NCI-H460 (cell line): ENCODE measurements around the gene MUC2. TPM values are rescaled to one million over a fixed set of nuclear protein-coding genes. Genes with fewer than 3 reads are reported as not detected.

Experiments used
- DNase-seq: peaks from one replicate; pipeline ENCODE4 v3.0.0-alpha.2; 2016; ENCODE audit warnings: low read depth; ENCODE audit errors: extremely low read depth
- total RNA-seq: library from RNA; depleted of rRNA; stranded (reverse); fragments of >200 nt; shearing (Covaris generic); gene quantifications from 2 replicates; pipeline ENCODE4 v1.2.3, GENCODE V29; 2014

MUC2 gene
- total RNA-seq, 1 experiment from 2014 or later: not detected

DNA sequence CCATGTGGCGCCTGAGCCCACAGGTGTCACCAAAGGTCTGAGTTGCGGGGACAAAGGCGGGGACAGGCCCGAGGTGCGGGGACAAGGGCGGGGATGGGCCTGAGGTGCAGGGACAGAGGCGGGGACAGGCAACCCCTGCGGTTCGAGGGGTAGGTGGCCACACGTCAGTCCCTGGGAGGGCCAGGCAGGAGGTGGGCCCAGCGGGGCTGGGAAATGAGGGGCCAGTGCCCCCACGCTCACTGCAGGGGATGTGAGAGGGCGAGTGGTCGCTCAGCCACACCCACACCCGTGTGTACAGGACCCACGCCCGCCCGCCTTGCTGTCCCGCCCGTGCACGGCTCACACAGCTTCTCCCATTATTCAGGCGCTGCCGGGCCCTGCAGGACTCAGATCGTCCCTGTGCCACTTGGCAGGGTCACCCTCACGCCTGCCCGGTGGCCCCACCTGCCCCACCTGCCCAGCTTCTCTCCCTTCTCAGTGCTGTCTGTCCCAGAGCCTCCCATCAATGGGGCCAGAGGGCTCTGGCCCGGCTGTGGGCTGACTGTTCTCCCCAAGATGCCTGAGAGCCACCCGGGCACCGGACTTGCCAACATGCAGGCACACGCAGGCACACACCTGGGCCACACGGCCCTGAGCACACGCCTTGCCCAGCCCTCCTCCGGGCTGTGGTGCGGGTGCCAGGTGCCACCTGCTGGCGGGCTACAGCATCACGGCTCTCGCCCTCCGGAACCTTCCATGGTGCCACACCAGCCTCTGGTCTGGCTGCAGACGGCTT, 23.9 kb upstream of the MUC2 start:
- DNase-seq: peak; percentile 51

DNA sequence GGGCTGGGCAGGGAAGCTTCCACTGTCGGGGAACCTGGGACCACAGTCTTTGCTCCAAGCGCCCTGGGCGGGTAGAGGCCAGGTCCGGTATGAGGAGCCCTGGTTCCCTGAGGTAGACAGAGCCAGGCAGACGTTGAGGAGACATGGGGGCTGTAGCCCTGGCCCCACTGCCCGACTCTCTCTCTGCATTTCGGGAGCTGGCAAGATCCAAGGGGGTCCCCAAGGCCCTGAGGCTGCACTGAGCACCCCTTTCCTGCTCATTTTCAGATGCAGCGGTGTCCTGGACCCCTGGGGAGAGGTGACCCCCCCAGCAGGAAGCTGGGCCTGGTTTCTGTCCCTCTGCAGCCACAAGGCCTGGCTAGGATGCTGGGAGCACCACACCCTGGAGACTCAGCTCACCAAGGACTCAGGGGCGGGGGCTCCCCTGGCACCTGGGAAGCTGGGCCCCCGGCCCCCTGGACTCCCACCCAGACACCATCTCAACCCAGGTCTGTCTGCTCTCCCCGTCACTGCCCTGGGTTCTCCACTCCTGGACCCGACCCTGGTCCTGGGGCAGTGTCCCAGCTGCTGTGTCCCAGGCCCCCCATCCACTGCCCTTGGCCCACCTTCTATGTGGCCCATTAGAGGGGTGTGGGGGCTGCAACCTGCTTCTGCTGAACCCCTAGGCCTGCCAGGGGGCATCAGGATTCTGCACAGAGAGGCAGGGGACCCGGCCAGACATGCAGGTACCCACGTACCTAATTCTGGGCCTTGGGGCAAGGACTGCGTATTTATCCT, 23.1 kb upstream of the MUC2 start:
- no peak for DNase-seq

DNA sequence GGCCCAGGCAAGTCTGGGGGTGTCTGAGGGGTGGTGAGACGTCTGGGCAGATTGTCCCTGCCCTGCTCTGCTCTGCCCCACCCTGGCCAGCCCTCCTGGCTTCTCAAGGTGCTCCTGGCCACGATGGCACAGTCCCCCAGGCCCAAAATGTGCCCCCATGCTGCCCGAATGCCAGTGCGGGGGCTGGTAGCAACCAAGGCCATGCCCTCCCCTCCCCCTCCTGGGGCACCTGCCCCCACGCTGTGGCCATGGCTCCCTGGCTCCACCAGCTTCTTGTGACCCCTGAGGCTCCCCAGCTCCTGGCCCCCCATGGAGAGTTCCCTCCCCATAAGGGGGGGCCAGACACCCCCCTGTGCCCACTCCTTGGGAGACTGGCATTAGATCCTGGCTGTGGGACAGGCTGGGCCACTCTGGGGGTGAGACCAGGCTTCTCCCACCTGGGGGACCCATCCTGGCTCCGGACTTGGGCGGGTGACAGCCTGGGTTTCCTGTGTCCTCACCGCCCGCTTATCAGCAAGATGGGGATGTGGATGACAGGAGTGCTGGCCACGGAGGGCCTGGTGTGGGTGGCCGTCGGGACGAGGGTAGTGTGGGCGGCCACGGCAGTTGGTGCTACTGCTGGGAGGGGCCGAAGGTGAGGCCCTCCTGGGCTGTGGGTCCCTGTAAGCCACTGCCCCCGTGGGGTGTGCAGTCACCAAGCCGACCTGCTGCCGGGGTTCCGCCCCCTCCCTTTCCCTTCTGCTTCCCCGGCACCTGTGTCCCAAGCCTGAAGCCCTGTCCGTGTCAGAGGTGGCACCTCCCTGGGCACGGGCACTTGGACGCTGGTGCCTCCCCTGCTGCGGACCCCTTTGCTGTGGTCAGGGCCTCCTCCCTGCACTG, 22.3 kb upstream of the MUC2 start:
- no peak for DNase-seq

DNA sequence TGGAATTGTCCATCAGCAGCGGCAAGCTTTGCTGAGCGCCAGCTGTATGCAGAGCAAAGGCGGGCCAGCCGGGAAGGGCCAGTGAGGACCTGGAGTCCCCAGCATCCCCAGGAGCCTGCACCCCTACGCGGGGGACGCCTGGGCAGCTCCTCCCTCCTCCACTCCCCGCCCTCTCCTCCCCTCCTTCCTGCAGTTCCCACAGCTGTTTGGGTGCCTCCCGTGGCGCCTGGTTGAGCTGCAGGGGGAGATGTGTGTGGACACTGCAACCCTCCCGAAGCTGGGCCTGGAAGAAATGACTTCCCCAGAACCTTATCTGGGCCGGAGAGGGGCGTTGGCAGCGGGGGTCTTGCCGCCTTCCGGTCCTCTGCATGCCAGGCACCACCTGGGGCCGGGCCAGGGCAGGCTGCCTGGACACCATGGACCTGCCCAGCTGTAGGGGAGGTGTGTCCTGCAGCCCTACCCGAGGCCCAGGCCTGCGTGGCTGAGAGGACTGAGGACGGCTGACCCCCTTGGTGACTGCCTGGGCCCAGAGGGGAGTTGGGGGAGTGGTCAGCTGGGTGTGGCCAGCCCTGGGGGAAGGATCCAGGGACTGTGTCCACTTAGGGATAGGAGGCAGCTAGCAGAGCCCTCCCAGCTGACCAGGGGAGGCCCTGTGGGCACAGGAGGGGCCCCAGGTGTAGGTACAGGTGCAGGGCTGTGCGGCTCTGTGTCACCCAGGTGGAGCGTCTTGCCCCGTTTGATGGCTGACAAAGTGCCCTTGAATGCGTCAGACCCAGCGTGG, 21.4 kb upstream of the MUC2 start:
- no peak for DNase-seq

DNA sequence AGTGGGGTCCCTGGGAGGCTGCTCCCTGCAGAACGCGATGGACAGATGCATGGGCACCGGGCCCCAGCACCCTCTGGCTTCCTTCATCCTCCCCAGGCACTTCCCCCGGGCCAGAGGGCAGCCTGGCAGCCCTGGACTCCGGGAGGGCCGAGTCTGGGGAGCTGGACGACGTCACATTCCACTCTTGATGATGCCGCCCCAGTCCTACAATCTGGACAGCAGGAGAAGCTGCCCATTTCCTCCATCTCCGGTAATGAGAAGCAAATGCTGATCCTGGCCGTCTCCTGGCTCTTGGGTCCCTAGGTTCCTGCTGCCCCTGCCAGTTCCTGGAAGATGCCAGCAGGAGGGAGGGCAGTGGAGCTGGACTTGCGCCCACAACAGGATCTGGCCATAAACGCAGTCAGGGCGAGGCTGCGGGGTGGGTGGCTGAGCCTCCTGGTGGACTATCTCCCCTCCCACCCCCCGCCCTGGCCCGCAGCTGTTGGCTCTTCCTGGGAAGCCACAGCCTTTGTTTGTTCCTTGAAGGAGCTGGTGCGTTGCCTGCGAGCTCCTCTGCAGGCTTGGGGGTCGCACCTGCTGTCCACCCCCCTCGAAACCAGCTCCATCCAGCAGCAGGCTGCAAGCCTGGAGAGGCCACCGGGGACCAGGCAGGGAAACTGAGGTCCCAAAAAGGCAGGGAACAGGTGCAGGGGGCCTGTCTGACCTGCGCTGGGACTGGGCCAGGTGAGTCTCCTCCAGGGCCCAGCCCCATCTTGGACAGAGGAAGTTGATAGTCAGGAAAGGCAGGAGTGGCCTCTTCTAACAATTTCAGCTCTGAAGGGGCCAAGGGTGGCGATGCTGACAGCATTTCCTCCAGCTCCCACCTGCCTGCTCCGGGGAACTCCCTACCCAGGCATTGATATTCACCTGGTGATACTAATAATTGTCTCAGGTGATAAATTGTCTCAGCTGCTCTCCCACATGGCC, 20.2 kb upstream of the MUC2 start:
- no peak for DNase-seq

DNA sequence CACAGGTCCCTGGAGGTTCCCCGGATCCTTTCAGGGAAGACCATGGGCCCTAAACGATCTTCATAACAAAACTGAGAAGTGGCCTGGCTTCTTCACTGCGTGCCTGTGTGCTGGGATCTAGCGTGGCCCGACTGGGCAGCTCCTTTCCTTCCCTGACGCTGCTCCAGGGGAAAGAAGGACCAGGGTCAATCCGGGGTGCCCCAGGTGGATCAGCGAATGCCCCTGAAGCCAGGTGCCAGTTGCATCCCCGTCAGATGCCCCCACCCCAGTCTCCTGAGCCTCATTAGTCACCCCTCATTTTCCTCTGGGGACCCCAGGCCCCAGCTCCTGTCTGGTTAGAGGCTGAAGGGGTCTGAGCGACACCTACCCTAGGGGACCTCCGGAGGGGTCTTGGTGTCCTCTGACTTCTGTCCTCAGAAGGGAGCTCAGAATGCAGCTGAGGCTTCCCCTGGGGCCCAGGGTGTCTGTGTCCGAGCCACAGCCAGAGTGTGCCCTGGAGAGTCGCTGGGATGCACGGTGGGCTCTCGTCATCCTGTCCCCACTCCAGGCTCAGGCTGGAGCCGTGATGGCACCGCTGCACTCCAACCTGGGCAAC, 19.5 kb upstream of the MUC2 start:
- no peak for DNase-seq

DNA sequence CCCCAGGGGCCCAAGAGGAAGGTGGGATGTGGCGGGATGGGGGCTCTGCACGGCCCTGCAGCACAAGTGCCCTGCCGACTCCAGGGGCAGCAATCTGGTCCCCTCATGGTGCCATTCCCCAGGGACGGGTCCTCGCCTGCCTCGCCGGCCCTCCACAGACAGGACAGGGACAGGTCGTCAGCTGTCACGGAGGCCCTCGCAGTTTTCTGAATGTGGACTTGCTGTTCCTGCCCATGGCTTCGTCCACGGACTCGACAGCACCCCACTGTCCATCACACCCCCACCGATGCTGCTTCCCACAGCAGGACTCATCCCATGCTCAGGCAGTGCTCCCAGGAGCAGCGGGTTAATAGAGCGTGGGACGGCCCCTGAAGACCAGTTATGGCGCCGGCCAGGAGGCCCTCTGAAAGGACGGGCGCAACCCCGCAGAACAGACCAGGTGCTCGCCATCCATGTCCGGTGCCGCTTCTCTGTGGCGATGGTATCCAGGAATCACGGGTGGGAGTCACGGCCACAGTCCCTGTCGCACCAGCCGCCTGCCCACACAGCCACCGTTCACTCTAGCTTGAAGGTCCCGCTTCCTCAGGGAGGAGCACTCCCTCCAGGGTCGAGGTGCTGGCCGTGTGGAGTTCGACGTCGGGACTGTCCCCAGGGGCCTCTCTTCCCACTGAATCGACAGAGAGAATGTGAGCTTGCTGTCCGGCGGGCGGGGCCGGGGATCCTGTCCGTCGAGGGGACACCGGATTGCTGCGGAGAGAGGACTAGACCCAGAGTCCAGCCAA, 18.5 kb upstream of the MUC2 start:
- DNase-seq: no peak

DNA sequence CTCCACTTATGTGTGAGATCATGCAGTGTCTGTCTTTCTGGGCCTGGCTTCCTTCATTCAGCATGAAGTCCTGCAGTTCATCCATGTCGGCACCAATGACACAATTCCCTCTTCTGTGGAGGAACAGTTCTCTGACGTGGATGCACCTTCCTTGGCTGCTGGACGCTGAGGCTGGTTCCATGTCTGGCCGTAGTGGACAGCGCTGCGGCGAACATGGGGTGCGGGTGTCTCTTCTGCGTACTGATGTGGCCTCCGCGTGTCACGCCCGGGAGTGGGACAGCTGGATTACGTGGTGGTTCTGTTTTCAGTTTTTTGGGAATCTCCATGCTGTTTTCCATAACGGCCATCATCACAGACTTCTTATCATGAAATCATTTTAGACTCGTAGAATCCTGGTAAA, 16.9 kb upstream of the MUC2 start:
- DNase-seq: no peak

DNA sequence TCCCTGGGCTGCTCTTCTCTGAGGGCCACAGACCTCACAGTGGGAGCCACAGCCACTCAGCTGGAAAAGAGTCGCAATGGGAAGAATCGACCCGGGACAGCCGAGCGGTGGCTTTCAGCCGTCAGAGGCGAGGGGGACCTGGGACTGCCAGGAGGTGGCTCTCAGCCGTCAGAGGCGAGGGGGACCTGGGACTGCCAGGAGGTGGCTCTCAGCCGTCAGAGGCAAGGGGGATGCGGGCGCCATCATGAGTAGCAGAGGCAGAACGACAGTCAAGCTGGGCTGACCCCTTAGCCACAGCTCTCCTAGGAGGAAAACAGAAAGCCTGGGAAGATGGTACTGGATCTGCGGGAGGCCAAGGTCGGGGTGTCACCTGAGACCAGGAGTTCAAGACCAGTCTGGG, 14.9 kb upstream of the MUC2 start:
- no peak for DNase-seq

DNA sequence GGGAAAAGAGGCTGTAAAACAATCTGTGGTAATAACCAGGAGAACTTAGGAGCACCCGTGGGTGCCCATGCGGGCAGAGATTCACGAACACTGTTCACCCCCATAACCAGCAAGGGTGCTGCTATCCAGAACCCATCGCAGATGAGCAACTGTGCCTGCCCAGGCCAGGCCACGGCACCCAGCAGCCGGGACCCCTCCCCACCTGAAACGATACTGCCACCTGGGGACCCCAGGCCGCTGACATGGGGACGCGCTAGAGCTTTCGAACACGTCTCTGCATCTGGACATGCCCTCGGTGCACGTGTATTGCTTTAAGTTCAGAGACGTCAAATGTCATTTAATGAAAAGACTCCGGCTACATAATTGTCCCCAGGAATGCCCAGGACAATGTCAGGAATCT, 14.3 kb upstream of the MUC2 start:
- DNase-seq: no peak

DNA sequence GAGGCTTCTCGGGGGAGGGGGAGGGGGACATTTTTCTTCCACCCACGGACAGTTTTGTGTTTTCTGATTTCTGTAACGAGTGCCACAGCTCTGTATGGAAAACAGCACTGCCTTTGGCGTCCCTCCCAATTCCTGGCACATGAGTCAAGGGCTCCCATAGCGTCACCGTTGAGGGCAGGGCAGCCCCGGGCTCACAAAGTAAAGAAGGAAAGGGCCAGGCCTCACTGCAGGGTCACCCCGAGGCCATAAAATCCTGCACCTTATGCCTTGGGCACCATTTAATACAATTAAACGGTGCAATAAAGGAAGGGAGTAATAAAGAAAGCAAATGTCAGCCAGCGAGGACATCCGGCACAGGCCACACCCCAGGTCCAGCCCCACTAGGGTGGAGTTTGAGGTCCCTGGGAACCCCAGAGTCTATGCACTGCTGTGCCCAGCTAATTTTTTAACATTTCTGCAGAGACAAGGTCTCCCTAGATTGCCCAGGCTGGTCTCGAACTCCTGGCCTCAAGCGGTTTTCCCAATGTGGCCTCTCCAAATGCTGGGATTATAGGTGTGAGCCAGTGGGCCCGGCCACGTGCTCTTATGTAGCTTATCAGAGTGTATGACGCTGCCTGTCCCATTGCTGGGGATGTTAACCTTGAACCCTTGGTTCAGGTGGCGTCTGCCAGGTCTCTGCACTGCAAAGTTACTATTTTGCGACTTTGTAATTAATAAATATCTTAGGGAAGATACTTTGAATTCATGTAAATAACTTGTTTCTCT, 13.6 kb upstream of the MUC2 start:
- peak; percentile 55 for DNase-seq

DNA sequence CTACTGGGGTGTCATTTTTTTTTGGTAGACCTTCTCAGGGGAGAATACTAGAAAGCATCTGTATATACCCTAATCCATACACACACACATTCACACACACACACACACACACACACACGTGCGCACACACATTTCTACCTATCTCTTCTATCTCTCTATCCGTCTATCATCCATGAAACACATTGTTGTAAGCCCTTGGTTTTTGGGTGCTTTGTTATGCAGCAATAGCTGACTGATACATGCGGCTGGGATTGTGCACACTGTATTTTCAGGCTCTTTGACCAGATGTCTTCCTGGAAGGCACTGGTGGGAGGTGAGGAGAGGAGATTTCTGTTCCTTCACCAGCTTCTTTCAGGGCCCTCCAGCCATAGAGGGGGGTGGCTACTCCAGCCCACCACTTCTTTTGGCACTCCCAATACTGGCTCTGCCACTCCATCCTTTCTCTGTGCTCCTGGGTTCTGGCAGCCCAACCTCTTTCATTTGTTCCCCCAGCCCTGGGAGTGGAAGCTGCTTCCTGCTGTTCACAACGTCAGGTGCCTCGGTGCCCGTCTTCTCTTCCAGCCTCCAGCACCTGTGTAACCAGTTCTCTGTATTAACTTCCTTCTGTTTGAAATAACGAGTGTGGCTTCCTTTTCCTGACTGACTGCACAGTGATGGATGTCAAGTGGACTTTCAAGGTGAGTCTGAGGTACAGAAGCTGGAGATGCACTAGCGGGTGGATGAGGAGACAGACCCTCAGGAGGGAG, 12.4 kb upstream of the MUC2 start:
- DNase-seq: no peak

DNA sequence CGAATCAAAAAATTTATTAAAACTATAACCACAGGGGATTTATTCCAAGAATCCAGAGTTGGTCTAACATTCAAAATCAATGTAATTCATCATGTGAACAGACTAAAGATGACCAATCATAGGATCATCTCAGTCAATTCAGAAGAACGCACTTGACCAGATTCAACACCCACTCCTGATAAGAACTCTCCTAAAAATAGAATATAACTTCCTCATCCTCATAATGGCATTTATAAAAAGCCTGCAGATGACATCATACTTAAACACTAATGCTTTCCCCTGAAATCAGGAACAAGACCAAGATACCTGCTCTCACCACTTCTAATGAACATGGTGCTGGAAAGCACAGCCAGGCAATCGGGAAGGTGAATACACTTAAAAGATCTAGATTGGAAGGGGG, 10.5 kb upstream of the MUC2 start:
- no peak for DNase-seq

DNA sequence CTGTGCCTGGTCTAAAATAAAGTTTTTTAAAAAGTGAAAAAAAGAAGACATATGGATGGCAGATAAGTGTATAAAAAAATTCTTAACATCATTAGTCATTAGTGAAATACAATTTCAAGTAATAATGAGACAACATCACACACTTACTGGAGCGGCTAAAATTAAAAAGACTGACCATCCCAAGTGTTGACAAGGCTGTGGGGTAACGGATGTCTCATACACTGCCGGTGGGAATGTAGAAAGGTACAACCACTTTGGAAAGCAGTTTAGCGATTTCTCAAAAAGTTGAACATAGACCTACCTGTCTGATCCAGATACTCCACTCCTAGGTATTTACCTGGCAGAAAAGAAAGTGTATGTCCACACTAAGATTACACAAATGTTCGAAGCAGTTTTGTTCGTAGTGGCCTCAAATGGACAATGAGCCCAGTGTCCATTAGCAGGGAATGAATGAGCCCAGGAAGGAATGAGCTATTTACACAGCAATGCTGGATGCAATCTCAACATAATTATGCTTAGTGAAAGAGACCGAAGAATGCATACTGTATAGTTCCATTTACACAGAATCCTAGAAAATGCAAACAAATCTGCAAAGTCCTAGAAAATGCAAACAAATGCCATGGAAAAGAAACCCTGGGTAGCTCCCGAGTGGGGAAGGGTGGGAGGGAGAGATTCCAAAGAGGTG, 6.7 kb upstream of the MUC2 start:
- DNase-seq: no peak

DNA sequence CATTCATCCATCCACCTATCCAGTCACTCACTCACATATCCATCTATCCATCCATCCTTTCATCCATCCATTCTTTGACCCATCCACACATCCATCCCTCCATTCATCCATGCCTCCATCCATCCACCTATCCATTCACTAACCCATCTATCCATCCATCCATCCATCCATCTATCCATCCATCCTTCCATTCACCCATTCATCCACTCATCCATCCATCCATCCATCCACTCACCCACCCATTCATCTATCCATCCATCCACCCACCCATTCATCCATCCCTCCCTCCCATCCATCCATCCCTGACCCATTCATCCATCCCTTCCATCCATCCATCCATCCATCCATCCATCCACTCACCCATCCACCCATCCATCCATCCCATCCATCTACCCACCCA, 4.9 kb upstream of the MUC2 start:
- DNase-seq: no peak
